Endothelial cell (in vitro differentiated cells): ENCODE measurements around the gene IL17REL. TPM values are rescaled to one million over a fixed set of nuclear protein-coding genes. Genes with fewer than 3 reads are reported as not detected.

ENCODE experiments used
- DNase-seq: peaks from one replicate; pipeline ENCODE4 v3.0.0; 2021; ENCODE audit warnings: low spot score
- H3K27ac Mint-ChIP-seq: one replicate; pipeline ENCODE4 v1.8.0; 2021; ENCODE audit warnings: mixed read lengths, inconsistent platforms; ENCODE audit not compliant: unreplicated experiment
- H3K27me3 Mint-ChIP-seq: one replicate; pipeline ENCODE4 v1.8.0; 2021; ENCODE audit warnings: mild to moderate bottlenecking, moderate library complexity, mixed read lengths, inconsistent platforms; ENCODE audit not compliant: unreplicated experiment
- H3K36me3 Mint-ChIP-seq: one replicate; pipeline ENCODE4 v1.8.0; 2021; ENCODE audit warnings: mild to moderate bottlenecking, low read depth, mixed read lengths, inconsistent platforms; ENCODE audit not compliant: unreplicated experiment
- H3K4me1 Mint-ChIP-seq: one replicate; pipeline ENCODE4 v1.8.0; 2021; ENCODE audit warnings: mild to moderate bottlenecking, mixed read lengths, inconsistent platforms; ENCODE audit not compliant: unreplicated experiment
- H3K4me3 Mint-ChIP-seq: one replicate; pipeline ENCODE4 v1.8.0; 2021; ENCODE audit warnings: mild to moderate bottlenecking, mixed read lengths, inconsistent platforms; ENCODE audit not compliant: unreplicated experiment
- H3K9me3 Mint-ChIP-seq: one replicate; pipeline ENCODE4 v1.8.0; 2021; ENCODE audit warnings: mixed read lengths, inconsistent platforms; ENCODE audit not compliant: unreplicated experiment
- CTCF ChIP-seq: fragments of 200-600 bp; sonication (generic); IDR thresholded peaks from one replicate; pipeline ENCODE4 v1.5.0; 2021; ENCODE audit warnings: antibody characterized with exemption; ENCODE audit not compliant: unreplicated experiment
- total RNA-seq: library from RNA; stranded (reverse); fragmentation: NEBNext Ultra II Directional; extraction: Animal tissue kit (Norgen Biotek cat#: 25700); gene quantifications from one replicate; pipeline ENCODE4 v1.2.1, GENCODE V29; 2021; ENCODE audit not compliant: unreplicated experiment

The IL17REL gene
- total RNA-seq, 1 donor from 2014 or later, result 0.15 TPM

- peak; percentile 4 for DNase-seq
These were observed 42.6 kb downstream of the IL17REL start for GRCh38 chr22:49969751-49970527.

GRCh38 chr22:49968831-49969661 lies 43.5 kb downstream of the IL17REL start:
- TF ChIP-seq CTCF, result no peak
- Mint-ChIP-seq H3K4me1 (peaks cover 9% of the 10 kb centered on the region), H3K4me3 (no peak overlapping the region), H3K36me3 (peaks cover 3% of the 10 kb centered on the region), H3K9me3 (no peaks in the 10 kb centered on the region), H3K27ac (no peak overlapping the region), H3K27me3 (peaks cover 17% of the 10 kb centered on the region)
- DNase-seq, result peak; percentile 10

More at GRCh38 chr22:49969751-49970527, 42.6 kb downstream of the IL17REL start:
- Mint-ChIP-seq H3K4me1 (peaks cover 5% of the 10 kb centered on the region), H3K27me3 (peaks cover 17% of the 10 kb centered on the region), H3K4me3 (no peak overlapping the region), H3K9me3 (no peaks in the 10 kb centered on the region), H3K27ac (no peak overlapping the region), H3K36me3 (peaks cover 3% of the 10 kb centered on the region)
- TF ChIP-seq CTCF, result no peak

GRCh38 chr22:49968313-49968830 lies 44.2 kb downstream of the IL17REL start:
- no peak for DNase-seq
- Mint-ChIP-seq H3K9me3 (no peaks in the 10 kb centered on the region), H3K27me3 (peaks cover 21% of the 10 kb centered on the region), H3K27ac (no peak overlapping the region), H3K36me3 (peaks cover 10% of the 10 kb centered on the region), H3K4me3 (no peak overlapping the region), H3K4me1 (peaks cover 13% of the 10 kb centered on the region)
- no peak for TF ChIP-seq CTCF

- Mint-ChIP-seq H3K4me1 (peaks cover 13% of the 10 kb centered on the region), H3K36me3 (peaks cover 11% of the 10 kb centered on the region), H3K27me3 (peaks cover 22% of the 10 kb centered on the region), H3K9me3 (no peaks in the 10 kb centered on the region), H3K27ac (no peak overlapping the region), H3K4me3 (no peak overlapping the region)
- peak; percentile 11 for DNase-seq
- TF ChIP-seq CTCF, result no peak
These were observed 44.8 kb downstream of the IL17REL start for GRCh38 chr22:49967706-49968208.
